DOHH2 (cell line): ENCODE measurements around the gene OLFM3.

ENCODE experiments used
- CTCF ChIP-seq: fragments of 200-600 bp; sonication (generic); IDR thresholded peaks from one replicate; pipeline ENCODE4 v1.5.1; 2014; ENCODE audit warnings: antibody characterized with exemption, mild to moderate bottlenecking, low read depth, low read length; ENCODE audit not compliant: poor library complexity, severe bottlenecking
- EZH2phosphoT487 ChIP-seq: fragments of 200-600 bp; sonication (generic); IDR thresholded peaks from 2 replicates; pipeline ENCODE4 v1.6.1; 2017; ENCODE audit warnings: borderline replicate concordance, mild to moderate bottlenecking, antibody characterized with exemption, low read length, moderate library complexity, mixed read lengths

- peak; percentile 66 for TF ChIP-seq CTCF
- no peak for TF ChIP-seq EZH2phosphoT487
These were observed 227.2 kb downstream of the OLFM3 start for GRCh38 chr1:101769520-101769919.
